ENCODE results near the gene AOAH. TPM values are rescaled to one million over a fixed set of nuclear protein-coding genes. Genes with fewer than 3 reads are reported as not detected.

Gene AOAH
- total and polyA plus RNA-seq, 2 of the 13 experiments (the other 11 are each of a cell fraction or from before 2014, with no cell fraction given): not detected

DNA sequence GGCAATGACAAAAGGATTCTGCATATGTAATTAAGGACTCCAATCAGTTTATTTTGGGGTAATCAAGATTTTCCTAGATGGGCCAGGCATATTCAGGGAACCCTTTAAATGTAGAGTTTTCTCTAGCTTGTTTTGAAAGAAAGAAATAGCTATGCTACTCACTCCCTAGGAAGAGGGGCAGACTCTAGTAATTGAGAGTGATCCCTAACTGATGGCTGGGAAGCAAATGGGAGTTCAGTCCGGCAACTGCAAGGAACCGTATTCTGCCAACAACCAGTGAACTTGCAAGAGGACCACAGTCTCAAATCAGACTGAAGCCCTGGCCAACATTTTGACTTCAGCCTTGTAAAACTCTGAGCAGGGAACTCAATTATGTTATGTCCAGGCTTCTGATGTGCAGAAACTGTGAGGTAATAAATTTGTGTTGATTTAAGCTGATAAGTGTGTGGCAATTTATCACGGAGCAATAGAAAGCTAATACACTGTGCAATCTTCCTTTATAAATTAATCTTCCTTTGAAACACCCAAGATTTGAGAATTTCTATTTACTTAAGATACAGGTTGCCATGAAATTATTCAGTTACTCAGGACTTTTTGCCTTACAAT lies 14.0 kb downstream of the AOAH start:
- intact Hi-C loops (cut with micrococcal nuclease; ENCODE audit: unreplicated experiment): no loop called here
- BruUV-seq (replicated peaks): no TSS peak
- Histone ChIP-seq H3K27me3 (ENCODE audit: control insufficient read depth in 1 of 2, insufficient read depth in 2 of 2, low read length in 2 of 2) (0 out of 5 replicates have a peak, but pooled peaks cover 0 to 4% of the 10 kb centered on the region in 2 experiments), H3K27ac (ENCODE audit: extremely low read length, insufficient read depth, low read length) (no peak overlapping the region), H3K9me3 (ENCODE audit: low read length) (no peaks in the 10 kb centered on the region), H3K79me2 (ENCODE audit: insufficient read depth, low read length) (no peaks in the 10 kb centered on the region), H3K4me3 (replicated peaks in 1 of 3; ENCODE audit: insufficient read depth in 1 of 3, low read depth in 2 of 3, low read length in 3 of 3) (no peak overlapping the region), H2AFZ (ENCODE audit: low read length) (no peak overlapping the region), H4K20me1 (ENCODE audit: insufficient read depth, low read length) (no peaks in the 10 kb centered on the region), H3K4me2 (ENCODE audit: low read depth, low read length) (no peak overlapping the region), H3K36me3 (replicated peaks in 1 of 2; ENCODE audit: control insufficient read depth in 1 of 2, insufficient read depth in 2 of 2, low read length in 2 of 2) (no peaks in the 10 kb centered on the region), H3K4me1 (ENCODE audit: insufficient read depth, low read length) (no peaks in the 10 kb centered on the region), H3K9ac (ENCODE audit: insufficient read depth, low read depth, low read length) (no peak overlapping the region)
- ChIA-PET CTCF (ENCODE audit: low intra/inter-chr PET ratio, low total read pairs) (no interaction called here), POLR2A (no interaction called here)
- no peak for FAIRE-seq
- ATAC-seq: no peak
- in situ Hi-C loops (cut with HindIII; ENCODE audit: extremely low pct_ligation_motif_present, low pct_unique_long_range_greater_than_20kb): no loop called here
- WGBS (ENCODE audit: low lambda C conversion rate): 22% methylated on average over 3 of the region's 3 CpGs
- no peak for TF ChIP-seq SUZ12 (IDR thresholded peaks at IDR 0.05; ENCODE audit: low read depth, low read length)
- DNase-seq (ENCODE audit: low spot score): no peak

DNA sequence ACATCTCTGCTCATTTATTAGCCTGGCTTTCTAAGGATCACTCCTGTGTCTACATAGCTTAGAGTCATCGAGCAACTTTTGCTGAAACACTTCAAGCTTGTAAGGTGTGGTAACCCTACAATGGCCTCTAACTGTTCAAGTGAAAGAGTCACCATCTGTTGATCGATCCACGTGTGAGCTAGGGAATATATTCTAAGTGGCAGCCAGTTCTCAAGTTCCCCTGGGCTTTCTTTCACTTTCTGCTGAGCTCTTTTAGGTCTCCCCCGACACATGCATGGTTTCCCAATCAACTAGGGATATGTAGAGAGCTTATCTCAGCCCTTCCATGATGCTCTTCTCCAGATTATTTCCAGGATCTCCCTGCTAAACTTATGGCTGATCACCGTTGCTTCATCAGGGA lies 15.5 kb downstream of the AOAH start:
- H4K20me1 ChIP-seq (ENCODE audit: insufficient read depth, low read length): no peaks in the 10 kb centered on the region
- H3K27me3 ChIP-seq (ENCODE audit: control insufficient read depth in 1 of 2, insufficient read depth in 2 of 2, low read length in 2 of 2): 0 out of 5 replicates have a peak, but pooled peaks cover 0 to 4% of the 10 kb centered on the region in 2 experiments
- no peak overlapping the region for H3K9ac ChIP-seq (ENCODE audit: insufficient read depth, low read depth, low read length)
- CTCF ChIA-PET (ENCODE audit: low intra/inter-chr PET ratio, low total read pairs): no interaction called here
- H3K4me1 ChIP-seq (ENCODE audit: insufficient read depth, low read length): no peaks in the 10 kb centered on the region
- no TSS peak for BruUV-seq (replicated peaks)
- in situ Hi-C loops (cut with HindIII; ENCODE audit: extremely low pct_ligation_motif_present, low pct_unique_long_range_greater_than_20kb) (no loop called here), intact Hi-C loops (cut with micrococcal nuclease; ENCODE audit: unreplicated experiment) (no loop called here)
- H2AFZ ChIP-seq (ENCODE audit: low read length): no peak overlapping the region
- DNase-seq (ENCODE audit: low spot score) (no peak), FAIRE-seq (no peak), ATAC-seq (no peak)
- no peaks in the 10 kb centered on the region for H3K79me2 ChIP-seq (ENCODE audit: insufficient read depth, low read length)
- no peak overlapping the region for H3K27ac ChIP-seq (ENCODE audit: extremely low read length, insufficient read depth, low read length)
- no peaks in the 10 kb centered on the region for H3K9me3 ChIP-seq (ENCODE audit: low read length)
- H3K36me3 ChIP-seq (replicated peaks in 1 of 2; ENCODE audit: control insufficient read depth in 1 of 2, insufficient read depth in 2 of 2, low read length in 2 of 2): no peaks in the 10 kb centered on the region
- no peak overlapping the region for H3K4me2 ChIP-seq (ENCODE audit: low read depth, low read length)
- 27% methylated on average over 5 of the region's 5 CpGs for WGBS (ENCODE audit: low lambda C conversion rate)
- no peak overlapping the region for H3K4me3 ChIP-seq (replicated peaks in 1 of 3; ENCODE audit: insufficient read depth in 1 of 3, low read depth in 2 of 3, low read length in 3 of 3)
- POLR2A ChIA-PET: no interaction called here
- TF ChIP-seq, protein P1, sequence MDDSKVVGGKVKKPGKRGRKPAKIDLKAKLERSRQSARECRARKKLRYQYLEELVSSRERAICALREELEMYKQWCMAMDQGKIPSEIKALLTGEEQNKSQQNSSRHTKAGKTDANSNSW (CRISPR knock-in tag; IDR thresholded peaks at IDR 0.05; ENCODE audit: borderline replicate concordance): no peak
- TF ChIP-seq, protein P2, sequence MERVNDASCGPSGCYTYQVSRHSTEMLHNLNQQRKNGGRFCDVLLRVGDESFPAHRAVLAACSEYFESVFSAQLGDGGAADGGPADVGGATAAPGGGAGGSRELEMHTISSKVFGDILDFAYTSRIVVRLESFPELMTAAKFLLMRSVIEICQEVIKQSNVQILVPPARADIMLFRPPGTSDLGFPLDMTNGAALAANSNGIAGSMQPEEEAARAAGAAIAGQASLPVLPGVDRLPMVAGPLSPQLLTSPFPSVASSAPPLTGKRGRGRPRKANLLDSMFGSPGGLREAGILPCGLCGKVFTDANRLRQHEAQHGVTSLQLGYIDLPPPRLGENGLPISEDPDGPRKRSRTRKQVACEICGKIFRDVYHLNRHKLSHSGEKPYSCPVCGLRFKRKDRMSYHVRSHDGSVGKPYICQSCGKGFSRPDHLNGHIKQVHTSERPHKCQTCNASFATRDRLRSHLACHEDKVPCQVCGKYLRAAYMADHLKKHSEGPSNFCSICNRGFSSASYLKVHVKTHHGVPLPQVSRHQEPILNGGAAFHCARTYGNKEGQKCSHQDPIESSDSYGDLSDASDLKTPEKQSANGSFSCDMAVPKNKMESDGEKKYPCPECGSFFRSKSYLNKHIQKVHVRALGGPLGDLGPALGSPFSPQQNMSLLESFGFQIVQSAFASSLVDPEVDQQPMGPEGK (CRISPR knock-in tag; IDR thresholded peaks at IDR 0.05): no peak
- TF ChIP-seq, protein P3, sequence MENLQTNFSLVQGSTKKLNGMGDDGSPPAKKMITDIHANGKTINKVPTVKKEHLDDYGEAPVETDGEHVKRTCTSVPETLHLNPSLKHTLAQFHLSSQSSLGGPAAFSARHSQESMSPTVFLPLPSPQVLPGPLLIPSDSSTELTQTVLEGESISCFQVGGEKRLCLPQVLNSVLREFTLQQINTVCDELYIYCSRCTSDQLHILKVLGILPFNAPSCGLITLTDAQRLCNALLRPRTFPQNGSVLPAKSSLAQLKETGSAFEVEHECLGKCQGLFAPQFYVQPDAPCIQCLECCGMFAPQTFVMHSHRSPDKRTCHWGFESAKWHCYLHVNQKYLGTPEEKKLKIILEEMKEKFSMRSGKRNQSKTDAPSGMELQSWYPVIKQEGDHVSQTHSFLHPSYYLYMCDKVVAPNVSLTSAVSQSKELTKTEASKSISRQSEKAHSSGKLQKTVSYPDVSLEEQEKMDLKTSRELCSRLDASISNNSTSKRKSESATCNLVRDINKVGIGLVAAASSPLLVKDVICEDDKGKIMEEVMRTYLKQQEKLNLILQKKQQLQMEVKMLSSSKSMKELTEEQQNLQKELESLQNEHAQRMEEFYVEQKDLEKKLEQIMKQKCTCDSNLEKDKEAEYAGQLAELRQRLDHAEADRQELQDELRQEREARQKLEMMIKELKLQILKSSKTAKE (CRISPR knock-in tag; IDR thresholded peaks at IDR 0.05; ENCODE audit: borderline replicate concordance): no peak
- no peak for TF ChIP-seq ZNF772 (CRISPR knock-in tag; IDR thresholded peaks at IDR 0.05)
- no peak for TF ChIP-seq MEIS1 (CRISPR knock-in tag; IDR thresholded peaks at IDR 0.05; ENCODE audit: borderline replicate concordance)
- TF ChIP-seq, protein P4, sequence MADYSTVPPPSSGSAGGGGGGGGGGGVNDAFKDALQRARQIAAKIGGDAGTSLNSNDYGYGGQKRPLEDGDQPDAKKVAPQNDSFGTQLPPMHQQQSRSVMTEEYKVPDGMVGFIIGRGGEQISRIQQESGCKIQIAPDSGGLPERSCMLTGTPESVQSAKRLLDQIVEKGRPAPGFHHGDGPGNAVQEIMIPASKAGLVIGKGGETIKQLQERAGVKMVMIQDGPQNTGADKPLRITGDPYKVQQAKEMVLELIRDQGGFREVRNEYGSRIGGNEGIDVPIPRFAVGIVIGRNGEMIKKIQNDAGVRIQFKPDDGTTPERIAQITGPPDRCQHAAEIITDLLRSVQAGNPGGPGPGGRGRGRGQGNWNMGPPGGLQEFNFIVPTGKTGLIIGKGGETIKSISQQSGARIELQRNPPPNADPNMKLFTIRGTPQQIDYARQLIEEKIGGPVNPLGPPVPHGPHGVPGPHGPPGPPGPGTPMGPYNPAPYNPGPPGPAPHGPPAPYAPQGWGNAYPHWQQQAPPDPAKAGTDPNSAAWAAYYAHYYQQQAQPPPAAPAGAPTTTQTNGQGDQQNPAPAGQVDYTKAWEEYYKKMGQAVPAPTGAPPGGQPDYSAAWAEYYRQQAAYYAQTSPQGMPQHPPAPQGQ (CRISPR knock-in tag; IDR thresholded peaks at IDR 0.05; ENCODE audit: borderline replicate concordance): no peak

Measured in HepG2 (cell line).